T-cell (primary cell): ENCODE data around the gene SYT5. TPM values are rescaled to one million over a fixed set of nuclear protein-coding genes. Genes with fewer than 3 reads are reported as not detected.
"Not testable (repeated sequence)": the region's sequence is repeated elsewhere in the genome, so short reads cannot be mapped to it uniquely, and the experiment has no call there.

Source experiments
- ATAC-seq, 4 experiments: fragments of 200-7000 bp in 3 of 4; fragments of 150-1000 bp in 1 of 4; cut with Tn5 transposase; replicated peaks in 1 of 4; 1 replicate in 3 of 4; 2 replicates in 1 of 4; pipeline ENCODE4 v1.10.0; 2021; ENCODE audit warnings: moderate library complexity in 3 of 4, mild to moderate bottlenecking in 2 of 4, moderate number of reproducible peaks in 1 of 4
- CTCF ChIA-PET, 2 donors: fragments of 300-600 bp; sonication (Branson Sonifier 250); formaldehyde crosslinking; loops; one replicate each; lab custom pipeline; 2022; ENCODE audit warnings: antibody characterized with exemption in 2 of 2; lab: Charles Lee
- POLR2A ChIA-PET, 2 donors: fragments of 300-600 bp; sonication (Branson Sonifier 250); formaldehyde crosslinking; loops; one replicate each; lab custom pipeline; 2022; ENCODE audit warnings: antibody characterized with exemption in 2 of 2; lab: Charles Lee
- DNase-seq, 35 experiments: peaks; one replicate each; pipeline versions ENCODE4 v3.0.0 to v3.0.0-alpha.2; 2013 to 2023
- H3K27ac ChIP-seq: one replicate; pipeline ENCODE4 v1.5.1; 2013; ENCODE audit warnings: low read length
- H3K27me3 ChIP-seq, 2 experiments: replicated peaks in 1 of 2; 1 replicate in 1 of 2; 2 replicates in 1 of 2; pipeline versions ENCODE4 v1.6.1 to v1.7.0; 2013; ENCODE audit warnings: low read length in 1 of 2, mixed read lengths in 1 of 2; ENCODE audit not compliant: control insufficient read depth in 2 of 2, insufficient read depth in 2 of 2; ENCODE audit errors: extremely low read depth in 1 of 2
- H3K36me3 ChIP-seq, 2 donors: 1 replicate in 1 of 2; 2 replicates in 1 of 2; pipeline versions ENCODE4 v1.6.1 to v1.7.0; 2013; ENCODE audit warnings: low read length in 1 of 2; ENCODE audit not compliant: control insufficient read depth in 2 of 2, insufficient read depth in 1 of 2; ENCODE audit errors: extremely low read depth in 1 of 2
- H3K4me1 ChIP-seq, 2 experiments: 1 replicate in 1 of 2; 2 replicates in 1 of 2; pipeline versions ENCODE4 v1.6.1 to v1.7.0; 2013; ENCODE audit warnings: low read length in 2 of 2, mixed read lengths in 1 of 2; ENCODE audit not compliant: insufficient read depth in 2 of 2, control insufficient read depth in 1 of 2; ENCODE audit errors: extremely low read depth in 1 of 2
- H3K4me3 ChIP-seq, 2 donors: 1 replicate in 1 of 2; 2 replicates in 1 of 2; pipeline versions ENCODE4 v1.5.1 to v1.7.0; 2013; ENCODE audit warnings: mild to moderate bottlenecking in 2 of 2, low read length in 1 of 2, moderate library complexity in 1 of 2; ENCODE audit not compliant: control insufficient read depth in 1 of 2; ENCODE audit errors: extremely low read depth in 1 of 2
- H3K9me3 ChIP-seq: 2 replicates; pipeline ENCODE4 v1.7.0; 2013
- H3K27ac Mint-ChIP-seq, 2 donors: one replicate each; pipeline ENCODE4 v1.8.0; 2020 to 2021; ENCODE audit warnings: mild to moderate bottlenecking in 2 of 2, mixed read lengths in 2 of 2
- H3K27me3 Mint-ChIP-seq, 2 donors: one replicate each; pipeline ENCODE4 v1.8.0; 2021 to 2022; ENCODE audit warnings: mixed read lengths in 2 of 2
- H3K36me3 Mint-ChIP-seq: one replicate; pipeline ENCODE4 v1.8.0; 2021; ENCODE audit warnings: mixed read lengths
- H3K4me1 Mint-ChIP-seq, 3 donors: one replicate each; pipeline ENCODE4 v1.8.0; 2020 to 2022; ENCODE audit warnings: mixed read lengths in 3 of 3, mild to moderate bottlenecking in 1 of 3
- H3K4me3 Mint-ChIP-seq, 3 donors: one replicate each; pipeline ENCODE4 v1.8.0; 2020 to 2022; ENCODE audit warnings: mild to moderate bottlenecking in 3 of 3, mixed read lengths in 3 of 3, moderate library complexity in 3 of 3
- H3K9me3 Mint-ChIP-seq, 3 donors: one replicate each; pipeline ENCODE4 v1.8.0; 2020 to 2022; ENCODE audit warnings: mixed read lengths in 3 of 3
- WGBS: methylation state at CpG from one replicate; pipeline ENCODE4 v1.1.5; 2013; ENCODE audit warnings: missing lambda C conversion rate; ENCODE audit not compliant: insufficient coverage; 5-methylcytosine and 5-hydroxymethylcytosine counted together
- total RNA-seq, 35 experiments: library from RNA in 6 of 35; stranded (reverse) in 6 of 35; fragments of 120-200 nt in 1 of 35; gene quantifications; one replicate each; pipeline versions ENCODE4 v1.2.1 to v1.2.4 and lab custom pipeline; 2013 to 2026

SYT5 gene
- total RNA-seq, 5 donors from 2014 or later (not counting 1 experiment from before 2014, with no cell fraction given), result 2.7 to 2.9 TPM; not detected in 3

- Mint-ChIP-seq H3K36me3 (no peaks in the 10 kb centered on the region), H3K27ac (no peak overlapping the region), H3K4me1 (peaks cover 13 to 19% (median 19%) of the 10 kb centered on the region in 3 donors), H3K9me3 (no peaks in the 10 kb centered on the region), H3K4me3 (peak overlapping the region in 2 of 3 donors; percentile 46 to 75), H3K27me3 (peaks cover 72 to 89% of the 10 kb centered on the region in 2 donors)
- WGBS, result 3% methylated on average over 32 of the region's 32 CpGs
- Histone ChIP-seq H3K9me3 (no peaks in the 10 kb centered on the region), H3K27me3 (peaks cover 15 to 91% of the 10 kb centered on the region in 2 experiments), H3K27ac (no peak overlapping the region), H3K4me1 (peaks cover 2 to 23% of the 10 kb centered on the region in 2 experiments), H3K4me3 (peak overlapping the region; percentile 34 to 60), H3K36me3 (no peaks in the 10 kb centered on the region)
- DNase-seq (no peak), ATAC-seq (no peak)
- POLR2A ChIA-PET, result interaction anchor here in 1 of 2 donors (0.6 kb wide), 1 partner anchor 453 kb away, joined by 7 read pairs; no protein-coding TSS in a partner anchor
- CTCF ChIA-PET, result no interaction called here
These were observed 6.8 kb downstream of the SYT5 start for GRCh38 chr19:55173186-55173713.

- Mint-ChIP-seq H3K9me3 (no peaks in the 10 kb centered on the region), H3K27ac (no peak overlapping the region), H3K4me3 (peak overlapping the region; percentile 39 to 75 (median 41)), H3K27me3 (peaks cover 68 to 88% of the 10 kb centered on the region in 2 donors), H3K4me1 (peaks cover 13 to 17% (median 16%) of the 10 kb centered on the region in 3 donors), H3K36me3 (no peaks in the 10 kb centered on the region)
- H3K4me1 ChIP-seq, result peaks cover 2 to 23% of the 10 kb centered on the region in 2 experiments
- no peak for DNase-seq
- no peak overlapping the region for H3K4me3 ChIP-seq
- peaks cover 15 to 91% of the 10 kb centered on the region in 2 experiments for H3K27me3 ChIP-seq
- WGBS, result 0% methylated on average over 1 of the region's 12 CpGs
- POLR2A ChIA-PET, result no interaction called here
- no peaks in the 10 kb centered on the region for H3K9me3 ChIP-seq
- no peaks in the 10 kb centered on the region for H3K36me3 ChIP-seq
- no peak for ATAC-seq
- CTCF ChIA-PET, result no interaction called here
- H3K27ac ChIP-seq, result no peak overlapping the region
These were observed 7.3 kb downstream of the SYT5 start for GRCh38 chr19:55172741-55173140.

GRCh38 chr19:55172318-55172717, 7.8 kb downstream of the SYT5 start:
- H3K27ac ChIP-seq, DNase-seq, H3K4me3 ChIP-seq, H3K36me3 Mint-ChIP-seq, H3K36me3 ChIP-seq, ATAC-seq, H3K27ac Mint-ChIP-seq, POLR2A ChIA-PET, H3K9me3 ChIP-seq, H3K9me3 Mint-ChIP-seq: not testable (repeated sequence)
- peaks cover 65 to 88% of the 10 kb centered on the region in 2 donors for H3K27me3 Mint-ChIP-seq
- CTCF ChIA-PET, result interaction anchor here in 1 of 2 donors (0.7 kb wide), 1 partner anchor 11 kb away, joined by 3 read pairs; no protein-coding TSS in a partner anchor
- WGBS, result no CpG with 5 or more reads among the region's 9 CpGs
- peak overlapping the region in 2 of 3 donors; percentile 41 to 75 for H3K4me3 Mint-ChIP-seq
- Histone ChIP-seq H3K27me3 (peaks cover 15 to 91% of the 10 kb centered on the region in 2 experiments), H3K4me1 (peaks cover 2 to 26% of the 10 kb centered on the region in 2 experiments)
- peaks cover 13 to 19% (median 17%) of the 10 kb centered on the region in 3 donors for H3K4me1 Mint-ChIP-seq

- DNase-seq (no peak), ATAC-seq (no peak)
- Histone ChIP-seq H3K9me3 (no peaks in the 10 kb centered on the region), H3K4me3 (no peak overlapping the region), H3K4me1 (peaks cover 2 to 35% of the 10 kb centered on the region in 2 experiments), H3K27ac (no peak overlapping the region), H3K36me3 (no peaks in the 10 kb centered on the region), H3K27me3 (peaks cover 12 to 91% of the 10 kb centered on the region in 2 experiments)
- Mint-ChIP-seq H3K4me3 (peak overlapping the region in 1 of 3 donors; percentile 75), H3K4me1 (peaks cover 21 to 27% (median 25%) of the 10 kb centered on the region in 3 donors), H3K9me3 (no peaks in the 10 kb centered on the region), H3K36me3 (no peaks in the 10 kb centered on the region), H3K27ac (peak overlapping the region in 1 of 2 donors; percentile 46), H3K27me3 (peaks cover 68 to 88% of the 10 kb centered on the region in 2 donors)
- POLR2A ChIA-PET, result no interaction called here
- no CpG with 5 or more reads among the region's 5 CpGs for WGBS
- CTCF ChIA-PET, result interaction anchor here in 1 of 2 donors (0.6 kb wide), 1 partner anchor 453 kb away, joined by 4 read pairs; the partner anchor contains the start of gene ZNF784
These were observed 8.6 kb downstream of the SYT5 start for GRCh38 chr19:55171440-55171839.

GRCh38 chr19:55169136-55169535, 11.0 kb downstream of the SYT5 start:
- H3K27ac Mint-ChIP-seq, result no peak overlapping the region
- peaks cover 64 to 81% of the 10 kb centered on the region in 2 donors for H3K27me3 Mint-ChIP-seq
- ChIA-PET CTCF (no interaction called here), POLR2A (no interaction called here)
- Histone ChIP-seq H3K9me3 (no peaks in the 10 kb centered on the region), H3K4me3 (no peak overlapping the region), H3K36me3 (no peaks in the 10 kb centered on the region), H3K4me1 (peaks cover 2 to 35% of the 10 kb centered on the region in 2 experiments), H3K27ac (no peak overlapping the region), H3K27me3 (peaks cover 15 to 93% of the 10 kb centered on the region in 2 experiments)
- no peak overlapping the region for H3K4me3 Mint-ChIP-seq
- DNase-seq, result no peak
- no peak for ATAC-seq
- H3K9me3 Mint-ChIP-seq, result no peaks in the 10 kb centered on the region
- 76% methylated on average over 3 of the region's 4 CpGs for WGBS
- H3K4me1 Mint-ChIP-seq, result peaks cover 22 to 28% (median 26%) of the 10 kb centered on the region in 3 donors
- no peaks in the 10 kb centered on the region for H3K36me3 Mint-ChIP-seq

GRCh38 chr19:55166530-55167268, 13.4 kb downstream of the SYT5 start, which contains the start of gene DNAAF3:
Gene DNAAF3 (minus strand): TSS chr19:55166613. CDS start chr19:55166413, 200 bp downstream.
- WGBS, result 2% methylated on average over 11 of the region's 33 CpGs
- no peak within 1 kb of the TSS for H3K27ac ChIP-seq
- Mint-ChIP-seq H3K27ac (peak within 1 kb of the TSS in 1 of 2 donors; percentile 39), H3K27me3 (peaks cover 48 to 76% of the 10 kb centered on the region in 2 donors), H3K9me3 (no peaks in the 10 kb centered on the region), H3K36me3 (no peaks in the 10 kb centered on the region), H3K4me1 (peaks cover 14 to 15% (median 14%) of the 10 kb centered on the region in 3 donors), H3K4me3 (peak within 1 kb of the TSS in 2 of 3 donors; percentile 54 to 80)
- ATAC-seq (peak; percentile 65 to 86 (median 77)), DNase-seq (peak in 32 of 35 experiments; percentile 12 to 75 (median 48))
- H3K36me3 ChIP-seq, result no peaks in the 10 kb centered on the region
- ChIA-PET CTCF (interaction anchor here in 1 of 2 donors (0.6 kb wide), 1 partner anchor 109 kb away, joined by 4 read pairs; no protein-coding TSS in a partner anchor), POLR2A (no interaction called here)
- peak within 1 kb of the TSS in 1 of 2 donors; percentile 32 for H3K4me3 ChIP-seq
- peaks cover 0 to 20% of the 10 kb centered on the region in 2 experiments for H3K4me1 ChIP-seq
- H3K27me3 ChIP-seq, result peaks cover 15 to 89% of the 10 kb centered on the region in 2 experiments
- no peaks in the 10 kb centered on the region for H3K9me3 ChIP-seq
